Mesenchymal stem cell (in vitro differentiated cells and primary cell): Measurements from ENCODE around the gene PTPRG.

Source experiments
- DNase-seq: peaks from one replicate; pipeline ENCODE4 v3.0.0-alpha.2; 2013
- H2AFZ ChIP-seq: one replicate; pipeline ENCODE4 v1.6.1; 2013; ENCODE audit warnings: low read depth, mild to moderate bottlenecking, control low read depth, inconsistent platforms, low read length, moderate library complexity
- H2AK5ac ChIP-seq: 2 replicates; pipeline ENCODE4 v1.6.1; 2013; ENCODE audit warnings: low read length, moderate library complexity, mild to moderate bottlenecking, inconsistent platforms; ENCODE audit not compliant: severe bottlenecking
- H2BK120ac ChIP-seq: one replicate; pipeline ENCODE4 v1.6.1; 2013; ENCODE audit warnings: low read depth, mild to moderate bottlenecking, inconsistent platforms, low read length, moderate library complexity
- H2BK12ac ChIP-seq, 2 experiments: one replicate each; pipeline ENCODE4 v1.6.1; 2013; ENCODE audit warnings: inconsistent platforms in 2 of 2, low read length in 2 of 2, mild to moderate bottlenecking in 2 of 2, moderate library complexity in 2 of 2, control low read depth in 1 of 2
- H2BK15ac ChIP-seq: one replicate; pipeline ENCODE4 v1.6.1; 2013; ENCODE audit warnings: mild to moderate bottlenecking, low read depth, inconsistent platforms; ENCODE audit not compliant: poor library complexity, severe bottlenecking
- H2BK5ac ChIP-seq: 2 replicates; pipeline ENCODE4 v1.6.1; 2013; ENCODE audit warnings: low read depth, mild to moderate bottlenecking, low read length, control low read depth, inconsistent platforms; ENCODE audit not compliant: poor library complexity, severe bottlenecking
- H3K14ac ChIP-seq, 2 experiments: one replicate each; pipeline ENCODE4 v1.6.1; 2013; ENCODE audit warnings: inconsistent platforms in 2 of 2, low read length in 2 of 2, control low read depth in 1 of 2, mild to moderate bottlenecking in 1 of 2, moderate library complexity in 1 of 2
- H3K18ac ChIP-seq, 2 experiments: one replicate each; pipeline ENCODE4 v1.6.1; 2013; ENCODE audit warnings: inconsistent platforms in 2 of 2, low read length in 2 of 2, control low read depth in 1 of 2, low read depth in 1 of 2, mild to moderate bottlenecking in 1 of 2
- H3K23ac ChIP-seq, 2 experiments: one replicate each; pipeline ENCODE4 v1.6.1; 2013; ENCODE audit warnings: inconsistent platforms in 2 of 2, low read length in 2 of 2, mild to moderate bottlenecking in 2 of 2, moderate library complexity in 2 of 2, control low read depth in 1 of 2
- H3K27ac ChIP-seq: 2 replicates; pipeline ENCODE4 v1.5.1; 2013; ENCODE audit warnings: mild to moderate bottlenecking, moderate library complexity, low read length, control low read depth, inconsistent platforms; ENCODE audit not compliant: poor library complexity, severe bottlenecking
- H3K27me3 ChIP-seq, 2 experiments: 2 replicates each; pipeline versions ENCODE4 v1.6.1 to v1.7.0; 2013; ENCODE audit warnings: low read length in 2 of 2, mild to moderate bottlenecking in 2 of 2, moderate library complexity in 2 of 2, control low read depth in 1 of 2, inconsistent platforms in 1 of 2; ENCODE audit not compliant: control insufficient read depth in 1 of 2, insufficient read depth in 1 of 2
- H3K36me3 ChIP-seq, 2 experiments: 2 replicates each; pipeline versions ENCODE4 v1.6.1 to v1.7.0; 2013; ENCODE audit warnings: low read length in 2 of 2, control low read depth in 1 of 2, inconsistent platforms in 1 of 2, low read depth in 1 of 2, mild to moderate bottlenecking in 1 of 2; ENCODE audit not compliant: insufficient read depth in 2 of 2, control insufficient read depth in 1 of 2
- H3K4ac ChIP-seq, 2 experiments: one replicate each; pipeline ENCODE4 v1.6.1; 2013; ENCODE audit warnings: inconsistent platforms in 2 of 2, low read length in 2 of 2, mild to moderate bottlenecking in 2 of 2, moderate library complexity in 2 of 2, control low read depth in 1 of 2, low read depth in 1 of 2
- H3K4me1 ChIP-seq: 2 replicates; pipeline ENCODE4 v1.6.1; 2013; ENCODE audit warnings: low read depth, low read length, control low read depth; ENCODE audit not compliant: control insufficient read depth, insufficient read depth
- H3K4me2 ChIP-seq: 2 replicates; pipeline ENCODE4 v1.6.1; 2013; ENCODE audit warnings: low read length, mild to moderate bottlenecking, inconsistent platforms; ENCODE audit not compliant: poor library complexity, severe bottlenecking
- H3K4me3 ChIP-seq, 2 experiments: 2 replicates each; pipeline versions ENCODE4 v1.5.1 to v1.7.0; 2013; ENCODE audit warnings: low read length in 2 of 2, mild to moderate bottlenecking in 2 of 2, control low read depth in 1 of 2, low read depth in 1 of 2; ENCODE audit not compliant: insufficient read depth in 1 of 2
- H3K79me1 ChIP-seq: replicated peaks from 2 replicates; pipeline ENCODE4 v1.6.1; 2013; ENCODE audit warnings: mild to moderate bottlenecking, control low read depth, low read length, inconsistent platforms; ENCODE audit not compliant: poor library complexity, severe bottlenecking
- H3K9ac ChIP-seq: 2 replicates; pipeline ENCODE4 v1.7.0; 2013; ENCODE audit warnings: mild to moderate bottlenecking, low read length, moderate library complexity
- H3K9me3 ChIP-seq: 2 replicates; pipeline ENCODE4 v1.7.0; 2013; ENCODE audit warnings: mild to moderate bottlenecking, low read length; ENCODE audit not compliant: control insufficient read depth
- H4K8ac ChIP-seq: one replicate; pipeline ENCODE4 v1.6.1; 2013; ENCODE audit warnings: inconsistent platforms, mild to moderate bottlenecking, low read length, moderate library complexity
- H4K91ac ChIP-seq: one replicate; pipeline ENCODE4 v1.6.1; 2013; ENCODE audit warnings: mild to moderate bottlenecking, low read length, inconsistent platforms
- WGBS: methylation state at CpG from one replicate; pipeline ENCODE4 v1.1.7; 2013; ENCODE audit warnings: mixed read lengths; 5-methylcytosine and 5-hydroxymethylcytosine counted together

PTPRG gene

DNA sequence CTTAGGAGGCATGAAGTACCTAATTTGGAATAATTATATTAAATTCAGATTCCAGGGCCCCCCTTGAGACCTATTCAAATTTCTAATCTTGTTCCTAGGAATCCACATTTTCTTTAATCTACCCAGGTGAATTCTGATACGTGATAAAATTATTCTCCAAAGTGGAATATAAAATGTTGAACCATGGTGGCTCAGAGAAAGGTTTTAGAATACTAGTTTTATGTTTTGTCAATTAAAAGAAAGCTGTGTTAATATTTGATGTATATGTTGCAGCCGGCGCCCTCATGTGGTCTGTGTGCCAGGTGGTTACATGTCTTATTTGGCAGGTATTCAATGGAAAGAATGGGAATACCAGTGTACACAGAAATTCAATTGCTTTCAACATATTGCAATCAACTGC is 490.1 kb downstream of the PTPRG start:
- 77% methylated on average over 3 of the region's 3 CpGs for WGBS
- no peak overlapping the region for H2BK15ac ChIP-seq
- H2BK5ac ChIP-seq: no peak overlapping the region
- H3K4me2 ChIP-seq: no peak overlapping the region
- H2BK12ac ChIP-seq: no peak overlapping the region
- H3K79me1 ChIP-seq: peaks cover 12% of the 10 kb centered on the region
- no peak overlapping the region for H2BK120ac ChIP-seq
- H3K27ac ChIP-seq: no peak overlapping the region
- no peak overlapping the region for H3K23ac ChIP-seq
- peaks cover 3% of the 10 kb centered on the region for H3K4me1 ChIP-seq
- no peak overlapping the region for H4K8ac ChIP-seq
- no peak overlapping the region for H3K18ac ChIP-seq
- no peak overlapping the region for H3K14ac ChIP-seq
- no peaks in the 10 kb centered on the region for H3K27me3 ChIP-seq
- H3K4me3 ChIP-seq: no peak overlapping the region
- no peak overlapping the region for H2AK5ac ChIP-seq
- DNase-seq: no peak
- no peak overlapping the region for H3K9ac ChIP-seq
- no peaks in the 10 kb centered on the region for H3K9me3 ChIP-seq
- no peak overlapping the region for H2AFZ ChIP-seq
- H3K36me3 ChIP-seq: no peaks in the 10 kb centered on the region
- H4K91ac ChIP-seq: no peak overlapping the region
- H3K4ac ChIP-seq: no peak overlapping the region

DNA sequence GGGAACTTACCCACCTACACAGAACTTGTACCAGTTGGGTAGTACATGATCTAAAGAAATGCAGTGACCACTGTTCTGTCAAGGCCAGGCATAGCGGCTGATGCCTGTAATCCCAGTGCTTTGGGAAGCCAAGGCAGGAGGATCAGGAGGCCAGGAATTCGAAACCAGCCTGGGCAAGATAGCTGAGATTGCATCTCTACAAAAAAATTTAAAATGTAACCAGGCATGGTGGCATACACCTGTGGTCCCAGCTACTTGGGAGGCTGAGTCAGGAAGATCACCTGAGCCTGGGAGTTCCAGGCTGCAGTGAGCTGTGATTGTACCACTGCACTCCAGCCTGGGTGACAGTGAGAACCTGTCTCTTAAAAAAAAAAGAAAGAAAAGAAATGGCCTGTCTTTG is 491.0 kb downstream of the PTPRG start:
- no peak overlapping the region for H2BK12ac ChIP-seq
- H2AK5ac ChIP-seq: no peak overlapping the region
- peaks cover 12% of the 10 kb centered on the region for H3K79me1 ChIP-seq
- WGBS: 87% methylated on average over 2 of the region's 2 CpGs
- no peaks in the 10 kb centered on the region for H3K36me3 ChIP-seq
- no peak overlapping the region for H2BK5ac ChIP-seq
- no peaks in the 10 kb centered on the region for H3K27me3 ChIP-seq
- no peak overlapping the region for H3K4me2 ChIP-seq
- H3K27ac ChIP-seq: no peak overlapping the region
- no peak overlapping the region for H3K9ac ChIP-seq
- no peak overlapping the region for H2AFZ ChIP-seq
- no peak overlapping the region for H3K23ac ChIP-seq
- H3K18ac ChIP-seq: no peak overlapping the region
- no peak overlapping the region for H2BK15ac ChIP-seq
- no peaks in the 10 kb centered on the region for H3K9me3 ChIP-seq
- H3K4ac ChIP-seq: no peak overlapping the region
- H2BK120ac ChIP-seq: no peak overlapping the region
- no peak overlapping the region for H3K14ac ChIP-seq
- no peak overlapping the region for H4K8ac ChIP-seq
- no peak overlapping the region for H4K91ac ChIP-seq
- H3K4me1 ChIP-seq: peaks cover 3% of the 10 kb centered on the region
- H3K4me3 ChIP-seq: no peak overlapping the region
- no peak for DNase-seq

DNA sequence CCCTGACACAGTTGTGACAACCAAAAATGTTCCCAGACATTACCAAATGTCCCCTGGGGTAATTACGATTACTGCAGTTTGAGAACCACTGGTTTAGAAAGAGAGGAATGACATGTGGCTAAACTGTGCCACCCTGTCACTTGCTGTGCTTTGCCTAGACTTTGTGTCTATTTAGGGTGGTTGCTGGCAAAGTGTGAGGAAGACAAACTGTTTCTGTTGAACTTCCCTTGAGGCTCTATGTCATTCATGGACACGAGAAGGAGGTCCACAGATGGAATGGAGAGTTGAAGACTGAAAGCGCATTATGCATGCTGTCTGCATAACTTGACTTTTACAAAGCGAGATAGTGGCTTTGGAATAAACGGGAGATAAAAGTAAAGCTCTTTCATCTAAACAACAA is 495.3 kb downstream of the PTPRG start:
- WGBS: 94% methylated on average over 4 of the region's 5 CpGs
- Histone ChIP-seq H3K9me3 (no peaks in the 10 kb centered on the region), H3K9ac (no peak overlapping the region), H2BK5ac (no peak overlapping the region), H3K23ac (no peak overlapping the region), H3K27ac (no peak overlapping the region), H2BK120ac (no peak overlapping the region), H2BK15ac (no peak overlapping the region), H3K4me1 (peaks cover 3% of the 10 kb centered on the region), H3K4me2 (no peak overlapping the region), H2AFZ (no peak overlapping the region), H2BK12ac (no peak overlapping the region), H3K4ac (no peak overlapping the region), H3K27me3 (no peaks in the 10 kb centered on the region), H2AK5ac (no peak overlapping the region), H4K91ac (no peak overlapping the region), H3K36me3 (no peaks in the 10 kb centered on the region), H3K4me3 (no peak overlapping the region), H4K8ac (no peak overlapping the region), H3K18ac (no peak overlapping the region), H3K14ac (no peak overlapping the region), H3K79me1 (peaks cover 12% of the 10 kb centered on the region)
- DNase-seq: no peak

DNA sequence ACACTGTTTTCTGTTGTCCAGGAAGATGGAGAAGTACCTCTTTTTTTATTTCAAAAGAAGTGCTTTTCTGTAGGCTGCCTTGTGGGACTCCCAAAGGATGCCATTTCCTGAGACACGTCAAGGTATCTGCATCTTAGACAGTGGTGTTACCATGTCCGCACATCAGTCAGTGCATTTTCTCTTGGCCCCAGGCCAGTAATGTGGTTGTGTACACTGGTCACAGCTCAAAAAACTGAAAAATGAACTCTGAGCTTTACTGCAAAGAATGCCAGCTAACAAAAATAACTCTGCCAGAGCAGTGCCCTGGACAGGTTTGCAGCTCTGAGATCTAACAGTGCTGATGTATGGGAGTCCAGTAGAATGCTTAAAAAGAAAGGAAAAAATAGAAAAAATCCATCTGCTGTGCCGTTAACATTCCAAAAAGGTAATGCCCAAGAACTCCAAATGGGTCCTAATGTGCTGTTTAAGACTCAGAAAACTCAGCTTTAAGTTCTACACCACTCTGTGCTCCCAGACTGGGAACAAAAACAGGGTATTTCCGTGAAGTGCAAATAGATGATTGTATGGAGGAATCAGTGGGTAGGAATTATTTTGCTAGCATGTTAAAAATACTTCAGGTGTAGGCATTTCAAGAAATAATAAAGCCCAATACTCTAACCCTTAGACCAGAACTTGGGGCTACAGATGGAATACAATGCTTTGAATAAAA is 496.1 kb downstream of the PTPRG start:
- Histone ChIP-seq H2BK15ac (no peak overlapping the region), H2BK12ac (no peak overlapping the region), H3K27me3 (no peaks in the 10 kb centered on the region), H4K8ac (no peak overlapping the region), H3K4ac (no peak overlapping the region), H3K4me2 (no peak overlapping the region), H3K18ac (no peak overlapping the region), H3K9ac (no peak overlapping the region), H3K4me3 (no peak overlapping the region), H2BK120ac (no peak overlapping the region), H3K36me3 (no peaks in the 10 kb centered on the region), H2BK5ac (no peak overlapping the region), H2AK5ac (no peak overlapping the region), H3K4me1 (no peaks in the 10 kb centered on the region), H3K79me1 (peaks cover 11% of the 10 kb centered on the region), H3K27ac (no peak overlapping the region), H3K23ac (no peak overlapping the region), H3K9me3 (no peaks in the 10 kb centered on the region), H2AFZ (no peak overlapping the region), H3K14ac (no peak overlapping the region), H4K91ac (no peak overlapping the region)
- DNase-seq: no peak
- WGBS: 95% methylated on average over 4 of the region's 4 CpGs
